ENCODE measurements around the gene RBP3.

- TF ChIP-seq GATA2 (IDR thresholded peaks at IDR 0.05; ENCODE audit: low read depth, low read length): no peak
- no peak for TF ChIP-seq GATA3 (IDR thresholded peaks at IDR 0.05; ENCODE audit: low read depth, low read length)
Measured at GRCh38 chr10:47376522-47377220, 28.5 kb downstream of the RBP3 start.
